Measurements from ENCODE around the gene FGF11. TPM values are rescaled to one million over a fixed set of nuclear protein-coding genes. Genes with fewer than 3 reads are reported as not detected.

FGF11 gene
- total and polyA plus RNA-seq, 2 of the 4 experiments (the other 2 are of a cell fraction): 0.18 to 1.1 TPM

- no peak for TF ChIP-seq CHD1 (IDR thresholded peaks at IDR 0.05; ENCODE audit: low read depth, low read length)
Measured at GRCh38 chr17:7411427-7411750, 27.9 kb upstream of the FGF11 start (continued).

- Histone ChIP-seq H2BK15ac (ENCODE audit: low read depth, low read length) (no peak overlapping the region), H3K56ac (ENCODE audit: extremely low read depth, insufficient read depth, low read length) (no peak overlapping the region), H3K4me1 (ENCODE audit: control insufficient read depth, insufficient read depth, low read length) (peaks cover 4% of the 10 kb centered on the region; the same call in 1 of the 2 replicates), H3K4me3 (ENCODE audit: insufficient read depth, low read depth, low read length) (no peak overlapping the region), H2AK5ac (ENCODE audit: low read depth, low read length) (no peak overlapping the region), H4K20me1 (ENCODE audit: insufficient read depth, low read length) (peaks cover 7% of the 10 kb centered on the region; the same call in 1 of the 2 replicates), H3K27me3 (ENCODE audit: control insufficient read depth, insufficient read depth, low read length) (no peaks in the 10 kb centered on the region), H2BK20ac (ENCODE audit: low read depth, low read length) (no peak overlapping the region), H2BK120ac (ENCODE audit: low read depth, low read length) (no peak overlapping the region), H3K4me2 (ENCODE audit: low read depth, low read length) (no peak overlapping the region), H3K9ac (ENCODE audit: low read depth, low read length) (no peak overlapping the region), H3K23ac (ENCODE audit: low read depth, low read length) (no peak overlapping the region), H3K27ac (ENCODE audit: insufficient read depth, low read length) (no peak overlapping the region), H4K5ac (ENCODE audit: low read depth, low read length) (no peak overlapping the region), H4K91ac (ENCODE audit: insufficient read depth, low read depth, low read length) (no peak overlapping the region), H3K14ac (replicated peaks; ENCODE audit: low read depth, low read length) (no peak overlapping the region), H3K9me1 (ENCODE audit: insufficient read depth, low read length) (peaks cover 7% of the 10 kb centered on the region; the same call in 1 of the 2 replicates), H3K18ac (ENCODE audit: low read depth, low read length) (no peak overlapping the region), H3K9me3 (ENCODE audit: control insufficient read depth, insufficient read depth, low read length) (no peaks in the 10 kb centered on the region), H2BK5ac (ENCODE audit: low read depth, low read length, poor library complexity, severe bottlenecking) (no peak overlapping the region), H3K79me1 (ENCODE audit: low read depth in 1 of 2, low read length in 2 of 2) (peaks cover 0 to 3% of the 10 kb centered on the region in 2 experiments; a peak in 1 of 4 replicates), H3K4ac (ENCODE audit: low read depth, low read length) (no peak overlapping the region), H2AFZ (replicated peaks; ENCODE audit: low read length, poor library complexity) (no peak overlapping the region), H2AK9ac (replicated peaks; ENCODE audit: low read depth, low read length, poor library complexity) (peak overlapping the region; percentile 37), H3K36me3 (ENCODE audit: control insufficient read depth, insufficient read depth, low read length) (peaks cover 51% of the 10 kb centered on the region), H4K8ac (ENCODE audit: low read depth in 2 of 2, low read length in 2 of 2) (no peak overlapping the region)
- no CpG with 5 or more reads among the region's 6 CpGs for WGBS, 2 experiments (ENCODE audit: extremely low coverage in 2 of 2, insufficient read length in 1 of 2)
- intact Hi-C loops (cut with micrococcal nuclease): no loop called here
- ChIA-PET POLR2A (ENCODE audit: unreplicated experiment) (interaction anchor here (1.0 kb wide), 1 partner anchor 9 kb away, joined by 5 read pairs; the partner anchor contains the start of gene TMEM256), CTCF (no interaction called here)
- peak; percentile 69 for ATAC-seq (ENCODE audit: low read depth)
- BruUV-seq (replicated peaks): no TSS peak
- TF ChIP-seq MXI1 (IDR thresholded peaks at IDR 0.05; ENCODE audit: borderline replicate concordance, low read depth, low read length) (no peak), RAD21 (IDR thresholded peaks at IDR 0.05; ENCODE audit: low read length) (no peak), CTCF (conservative IDR thresholded peaks at IDR 0.05; ENCODE audit: low read depth, low read length) (no peak), RCOR1 (IDR thresholded peaks at IDR 0.05; ENCODE audit: insufficient replicate concordance, low read length) (no peak), BHLHE40 (IDR thresholded peaks at IDR 0.05; ENCODE audit: low read depth, low read length) (no peak), RFX5 (IDR thresholded peaks at IDR 0.05; ENCODE audit: low read depth, low read length) (no peak), CHD1 (IDR thresholded peaks at IDR 0.05; ENCODE audit: low read depth, low read length) (no peak), USF2 (IDR thresholded peaks at IDR 0.05; ENCODE audit: low read depth, low read length) (peak; percentile 33; the same call in 1 of the 2 replicates)
- dilution Hi-C loops (cut with HindIII; ENCODE audit: low sequenced_read_pairs, unreplicated experiment): no loop called here
- in situ Hi-C loops (cut with MboI; ENCODE audit: low sequenced_read_pairs): no loop called here
- peak; percentile 62 for DNase-seq
Measured at GRCh38 chr17:7413346-7413985, 25.8 kb upstream of the FGF11 start.
